ACHN (cell line): Measurements from ENCODE around the gene RBL1.
"Not testable (repeated sequence)": the region's sequence is repeated elsewhere in the genome, so short reads cannot be mapped to it uniquely, and the experiment has no call there.

Experiments
- DNase-seq: peaks from one replicate; pipeline ENCODE4 v3.0.0-alpha.2; 2015
- in situ Hi-C: cut with HindIII; loops from 2 replicates; pipeline ENCODE4 v1.10.0; 2017; ENCODE audit warnings: low sequenced_read_pairs, low pct_ligation_motif_present, low pct_unique_long_range_greater_than_20kb

The RBL1 gene

DNA sequence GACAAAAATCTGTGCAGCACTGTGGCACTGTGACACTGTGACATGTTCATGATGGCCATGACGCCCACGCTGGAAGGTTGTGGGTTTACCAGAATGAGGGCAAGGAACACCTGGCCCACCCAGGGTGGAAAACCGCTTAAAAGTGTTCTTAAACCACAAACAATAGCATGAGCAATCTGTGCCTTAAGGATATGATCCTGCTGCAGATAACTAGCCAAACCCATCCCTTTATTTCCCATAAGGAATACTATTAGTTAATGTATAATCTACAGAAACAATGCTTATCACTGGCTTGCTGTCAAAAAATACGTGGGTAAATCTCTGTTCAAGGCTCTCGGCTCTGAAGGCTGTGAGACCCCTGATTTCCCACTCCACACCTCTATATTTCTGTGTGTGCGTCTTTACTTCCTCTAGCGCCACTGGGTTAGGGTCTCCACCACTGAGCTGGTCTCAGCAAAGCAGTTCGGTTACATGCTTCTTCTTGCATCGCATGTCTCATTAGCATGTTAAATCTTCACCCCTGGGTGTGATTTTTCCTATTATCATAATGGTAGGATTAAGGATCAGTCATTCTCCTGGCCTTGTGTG is 133.3 kb downstream of the RBL1 start:
- DNase-seq, in situ Hi-C loops: not testable (repeated sequence)

DNA sequence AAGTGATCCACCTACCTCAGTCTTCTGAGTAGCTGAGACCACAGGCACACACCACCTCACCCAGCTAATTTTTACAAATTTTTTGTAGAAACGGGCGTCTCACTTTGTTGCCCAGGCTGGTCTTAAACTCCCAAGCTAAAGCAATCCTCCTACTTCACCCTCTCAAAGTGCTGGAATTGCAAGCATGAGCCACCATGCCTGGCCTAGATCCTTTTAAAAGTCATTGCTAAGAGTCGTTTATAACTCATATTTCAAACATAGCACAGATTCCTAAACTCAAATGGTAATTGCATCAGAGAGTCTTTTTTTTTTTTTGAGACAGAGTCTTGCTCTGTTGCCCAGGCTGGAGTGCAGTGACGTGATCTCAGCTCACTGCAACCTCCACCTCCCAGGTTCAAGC is 136.6 kb downstream of the RBL1 start:
- in situ Hi-C loops = no loop called here
- no peak for DNase-seq

DNA sequence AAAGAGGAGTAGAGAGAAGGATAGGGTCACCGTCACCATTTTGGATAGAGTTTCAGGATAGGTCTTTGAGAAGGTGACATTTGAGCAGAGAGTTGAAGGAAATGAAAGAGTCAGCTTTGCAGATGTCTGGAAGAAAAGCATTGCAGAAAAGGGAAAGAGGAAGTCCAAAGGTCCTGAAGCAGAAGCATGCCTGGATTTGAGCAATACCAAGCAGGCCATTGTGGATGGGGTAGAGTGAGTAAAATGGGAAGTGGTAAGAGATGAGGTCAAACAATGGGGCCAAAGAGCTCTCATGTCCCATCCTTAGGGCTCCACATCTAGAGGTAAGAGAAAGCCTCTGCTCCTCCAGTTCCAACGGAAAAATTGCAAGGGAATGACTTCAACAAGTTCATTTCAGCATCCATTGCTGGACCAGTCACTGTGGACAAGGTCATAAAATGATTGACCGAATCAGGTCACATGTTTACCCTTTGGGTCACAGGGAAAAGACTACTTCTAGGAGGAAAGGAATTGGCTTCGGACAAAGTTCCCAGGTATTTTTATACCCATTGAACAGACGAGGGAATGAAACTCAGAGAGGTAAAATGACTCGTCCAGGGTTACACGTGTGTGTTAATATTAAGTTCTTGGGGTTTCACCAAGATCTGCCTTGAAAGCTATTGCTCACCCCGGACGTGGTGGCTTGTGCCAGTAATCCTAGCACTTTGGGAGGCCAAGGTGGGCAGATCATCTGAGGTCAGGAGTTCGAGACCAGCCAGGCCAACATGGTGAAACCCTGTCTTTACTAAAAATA is 137.7 kb downstream of the RBL1 start:
- in situ Hi-C loops = no loop called here
- DNase-seq = no peak

DNA sequence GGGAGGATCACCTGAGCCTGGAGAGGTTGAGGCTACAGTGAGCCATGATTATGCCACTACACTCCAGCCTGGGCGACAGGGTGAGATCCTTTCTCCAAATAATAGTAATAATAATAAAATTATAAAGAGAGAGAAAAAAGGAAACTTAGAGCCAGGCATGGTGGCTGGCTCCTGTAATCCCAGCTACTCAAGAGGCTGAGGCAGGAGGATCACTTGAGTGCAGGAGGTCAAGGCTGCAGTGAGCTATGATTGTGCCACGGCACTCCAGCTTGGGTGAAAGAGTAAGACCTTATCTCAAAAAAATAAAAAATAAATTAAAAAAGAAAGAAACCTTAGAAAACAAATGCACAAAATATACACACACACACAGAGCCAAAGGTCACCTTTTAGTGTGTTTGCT is 139.1 kb downstream of the RBL1 start:
- in situ Hi-C loops = no loop called here
- DNase-seq = no peak

DNA sequence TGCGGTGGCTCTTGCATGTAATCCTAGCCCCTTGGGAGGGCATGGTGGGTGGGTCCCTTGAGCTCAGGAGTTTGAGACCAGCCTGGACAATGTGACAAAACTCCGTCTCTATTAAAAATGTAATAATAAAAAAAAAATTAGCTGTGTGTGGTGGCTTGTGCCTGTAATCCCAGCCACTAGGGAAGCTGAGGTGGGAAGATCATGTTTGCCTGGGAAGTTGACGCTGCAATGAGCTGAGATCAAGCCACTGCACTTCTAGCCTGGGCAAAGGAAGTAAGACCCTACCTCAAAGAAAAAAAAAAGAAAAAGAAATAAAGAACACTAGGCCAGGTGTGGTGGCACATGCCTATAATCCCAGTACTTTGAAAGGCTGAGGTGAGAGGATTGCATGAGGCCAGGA is 139.8 kb downstream of the RBL1 start:
- in situ Hi-C loops = no loop called here
- DNase-seq = no peak

DNA sequence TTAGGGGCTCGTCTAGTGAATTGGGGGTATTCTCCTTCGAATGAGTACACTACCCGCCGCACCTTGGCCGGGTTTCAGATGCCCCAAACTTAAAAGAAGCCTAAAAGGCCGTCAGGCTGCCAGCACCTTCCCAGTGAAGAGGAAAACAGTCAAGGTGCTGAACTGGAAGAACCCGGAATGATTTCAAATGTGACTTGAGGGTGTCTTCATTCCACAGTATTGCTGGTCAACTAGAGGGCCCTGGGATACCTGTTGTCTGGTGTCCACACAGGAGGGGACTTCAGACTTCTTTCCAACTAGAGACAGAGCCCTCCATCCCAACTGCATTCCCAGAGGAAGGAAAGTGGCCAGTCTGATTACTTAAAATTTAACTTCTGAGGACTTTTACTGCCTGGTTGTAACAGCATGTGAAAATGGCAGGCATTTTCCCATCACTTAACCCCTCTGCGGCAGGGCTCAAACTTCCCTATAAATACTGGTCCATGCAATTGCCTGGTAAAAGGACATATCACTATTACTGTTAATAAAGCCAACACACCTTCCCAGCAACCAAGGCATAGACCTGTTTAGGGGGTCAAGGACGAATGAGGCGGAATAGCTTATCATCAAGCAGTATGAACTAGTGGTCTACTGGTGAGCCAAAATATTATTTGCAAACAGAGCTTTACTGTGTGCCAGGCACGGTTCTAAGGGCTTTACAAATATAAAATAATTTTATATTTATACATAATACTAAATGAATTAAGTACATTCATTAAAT is 143.6 kb downstream of the RBL1 start:
- in situ Hi-C loops = no loop called here

DNA sequence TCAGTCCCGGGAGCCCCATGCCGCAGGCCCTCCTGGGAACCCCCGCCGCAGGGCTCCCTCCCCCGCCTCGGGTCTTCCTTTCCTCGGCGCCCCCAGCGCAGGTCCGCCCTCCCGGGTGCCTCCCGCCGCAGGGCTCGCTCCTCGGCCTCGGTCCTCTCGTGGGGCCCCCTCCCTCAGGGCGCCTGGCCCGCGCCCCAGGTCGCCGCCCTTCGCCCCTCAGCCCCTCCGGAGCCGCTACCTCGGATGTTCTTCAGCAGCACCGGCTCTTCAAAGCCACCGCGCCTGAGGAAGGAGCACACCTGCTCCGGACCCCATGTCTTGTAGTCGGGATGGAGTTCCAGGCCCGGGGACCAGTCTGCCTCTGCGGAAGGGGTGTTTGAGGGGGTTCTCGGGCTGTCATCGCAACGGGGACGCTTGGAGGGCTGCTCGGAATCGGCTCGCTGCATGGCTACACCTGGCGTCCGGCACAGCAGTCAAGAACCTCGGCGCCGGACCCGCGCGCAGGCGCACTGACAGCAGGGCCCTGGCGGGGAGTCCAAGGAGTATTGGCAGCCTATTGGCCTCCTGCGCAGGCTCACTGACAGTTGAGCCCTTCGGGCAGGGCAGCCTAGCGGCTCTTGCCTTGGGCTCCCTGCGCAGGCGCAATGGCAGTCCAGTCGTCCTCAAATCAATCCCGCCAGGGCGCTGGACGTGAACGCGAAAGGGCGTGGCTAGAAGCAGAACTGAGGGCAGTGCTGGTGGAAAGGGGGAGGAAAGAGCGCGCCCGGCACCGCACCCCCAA is 144.4 kb downstream of the RBL1 start, which contains the start of gene SAMHD1:
Gene SAMHD1, minus strand, starts transcription at position 511 of the 781 bp plus-strand sequence. Its CDS starts 65 bp downstream, at position 446.
- DNase-seq = peak; percentile 98
- in situ Hi-C loops = no loop called here

More for the DNA sequence above, 143.6 kb downstream of the RBL1 start:
- no peak for DNase-seq

DNA sequence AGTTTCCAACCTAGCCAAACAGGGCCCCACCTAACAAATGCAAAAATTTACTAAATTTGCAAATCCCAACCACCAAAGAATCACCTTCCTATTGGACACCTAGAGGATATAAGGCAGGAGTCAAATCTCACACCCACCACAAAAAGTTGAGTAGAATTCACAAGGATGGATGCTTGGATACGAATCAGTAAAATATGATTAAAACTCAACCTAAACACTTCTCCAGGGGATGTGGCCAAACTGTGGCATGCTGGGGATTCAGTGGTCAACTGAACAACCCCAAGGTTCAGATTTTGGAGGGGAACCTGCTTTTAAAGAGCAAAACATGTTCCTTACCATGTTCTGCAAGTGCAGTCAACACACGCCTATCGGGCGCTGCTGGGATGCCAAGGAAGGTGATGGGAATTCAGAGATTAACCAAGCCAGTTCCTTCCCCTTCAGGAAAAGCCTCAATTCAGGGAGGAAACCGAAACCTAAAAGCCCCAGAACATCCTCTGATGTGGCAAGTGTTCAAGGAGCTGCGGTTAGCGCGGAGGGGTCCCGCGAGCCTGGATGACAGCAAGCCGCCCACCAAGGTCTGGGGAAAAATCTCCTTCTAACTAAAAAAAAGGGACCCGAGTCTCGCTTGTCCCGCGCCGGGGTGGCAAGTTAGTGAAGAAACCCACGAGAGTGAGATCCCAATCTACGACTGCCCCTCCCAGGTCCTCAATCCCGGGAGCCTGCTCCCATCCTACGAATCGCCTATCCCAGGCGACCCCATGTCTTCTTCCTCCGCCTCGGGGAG is 145.2 kb downstream of the RBL1 start:
- peak; percentile 56 for DNase-seq
- in situ Hi-C loops = no loop called here
